KMS-11 (cell line): ENCODE data around the gene HTT.

Source experiments
- H2AFZ ChIP-seq: fragments of 200-600 bp; sonication (generic); 2 replicates; pipeline ENCODE4 v1.6.1; 2016; ENCODE audit warnings: antibody characterized with exemption, mixed run types, low read depth
- H3K27ac ChIP-seq: fragments of 200-600 bp; sonication (generic); 2 replicates; pipeline ENCODE4 v1.6.1; 2016; ENCODE audit warnings: mild to moderate bottlenecking, mixed run types
- H3K27me3 ChIP-seq: fragments of 200-600 bp; sonication (generic); 2 replicates; pipeline ENCODE4 v1.6.1; 2017; ENCODE audit warnings: mild to moderate bottlenecking, low read depth, mixed run types, moderate library complexity; ENCODE audit not compliant: insufficient read depth
- H3K36me3 ChIP-seq: fragments of 200-600 bp; sonication (generic); 2 replicates; pipeline ENCODE4 v1.6.1; 2017; ENCODE audit warnings: mild to moderate bottlenecking, mixed run types; ENCODE audit not compliant: insufficient read depth
- H3K4me1 ChIP-seq: fragments of 200-600 bp; sonication (generic); 2 replicates; pipeline ENCODE4 v1.6.1; 2016; ENCODE audit warnings: mild to moderate bottlenecking, low read depth, mixed run types; ENCODE audit not compliant: poor library complexity, severe bottlenecking
- H3K4me2 ChIP-seq: fragments of 200-600 bp; sonication (generic); 2 replicates; pipeline ENCODE4 v1.7.0; 2016; ENCODE audit warnings: mild to moderate bottlenecking, mixed run types
- H3K4me3 ChIP-seq: fragments of 200-600 bp; sonication (generic); IDR thresholded peaks from 2 replicates; pipeline ENCODE4 v1.6.1; 2017; ENCODE audit warnings: low read depth, low read length, mixed read lengths; ENCODE audit not compliant: insufficient read depth
- H3K79me2 ChIP-seq: fragments of 200-600 bp; sonication (generic); 2 replicates; pipeline ENCODE4 v1.6.1; 2016; ENCODE audit warnings: low read depth, mixed run types; ENCODE audit not compliant: insufficient read depth
- H3K9ac ChIP-seq: fragments of 200-600 bp; sonication (generic); 2 replicates; pipeline ENCODE4 v1.6.1; 2016; ENCODE audit warnings: mild to moderate bottlenecking, mixed run types
- H4K20me1 ChIP-seq: fragments of 200-600 bp; sonication (generic); 2 replicates; pipeline ENCODE4 v1.6.1; 2016; ENCODE audit warnings: mild to moderate bottlenecking, mixed run types; ENCODE audit not compliant: insufficient read depth
- TF ChIP-seq, protein P1 (sequence below): fragments of 200-600 bp; sonication (generic); conservative IDR thresholded peaks from 2 replicates; pipeline ENCODE4 v1.6.1; 2017; ENCODE audit warnings: low read depth, mild to moderate bottlenecking, antibody characterized with exemption, low read length, moderate library complexity, mixed read lengths

Gene HTT

DNA sequence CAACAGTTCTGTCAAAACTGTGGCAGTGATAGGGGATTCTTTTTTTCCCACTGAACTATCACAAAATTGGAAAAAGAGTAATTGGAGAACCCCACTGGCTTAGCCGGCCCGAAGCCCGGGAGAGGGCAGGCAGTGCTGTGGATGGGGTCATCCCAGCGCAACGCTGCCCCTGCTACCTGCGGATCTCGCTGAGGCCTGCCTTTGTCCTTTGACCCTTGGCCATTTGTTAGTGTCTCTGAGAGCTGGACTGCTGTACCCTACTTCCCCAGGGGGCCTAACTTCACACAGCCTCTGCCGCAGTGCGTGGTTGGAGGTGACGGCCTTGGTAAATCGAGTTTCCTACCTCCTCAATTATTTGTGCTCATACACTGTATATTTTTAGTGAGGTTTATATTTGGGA lies 131.5 kb downstream of the HTT start:
- no peaks in the 10 kb centered on the region for H3K27me3 ChIP-seq
- H3K9ac ChIP-seq = no peak overlapping the region
- H3K36me3 ChIP-seq = no peaks in the 10 kb centered on the region
- TF ChIP-seq, protein P1, sequence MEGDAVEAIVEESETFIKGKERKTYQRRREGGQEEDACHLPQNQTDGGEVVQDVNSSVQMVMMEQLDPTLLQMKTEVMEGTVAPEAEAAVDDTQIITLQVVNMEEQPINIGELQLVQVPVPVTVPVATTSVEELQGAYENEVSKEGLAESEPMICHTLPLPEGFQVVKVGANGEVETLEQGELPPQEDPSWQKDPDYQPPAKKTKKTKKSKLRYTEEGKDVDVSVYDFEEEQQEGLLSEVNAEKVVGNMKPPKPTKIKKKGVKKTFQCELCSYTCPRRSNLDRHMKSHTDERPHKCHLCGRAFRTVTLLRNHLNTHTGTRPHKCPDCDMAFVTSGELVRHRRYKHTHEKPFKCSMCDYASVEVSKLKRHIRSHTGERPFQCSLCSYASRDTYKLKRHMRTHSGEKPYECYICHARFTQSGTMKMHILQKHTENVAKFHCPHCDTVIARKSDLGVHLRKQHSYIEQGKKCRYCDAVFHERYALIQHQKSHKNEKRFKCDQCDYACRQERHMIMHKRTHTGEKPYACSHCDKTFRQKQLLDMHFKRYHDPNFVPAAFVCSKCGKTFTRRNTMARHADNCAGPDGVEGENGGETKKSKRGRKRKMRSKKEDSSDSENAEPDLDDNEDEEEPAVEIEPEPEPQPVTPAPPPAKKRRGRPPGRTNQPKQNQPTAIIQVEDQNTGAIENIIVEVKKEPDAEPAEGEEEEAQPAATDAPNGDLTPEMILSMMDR = no peak
- no peak overlapping the region for H3K4me2 ChIP-seq
- H3K79me2 ChIP-seq = no peaks in the 10 kb centered on the region
- no peaks in the 10 kb centered on the region for H4K20me1 ChIP-seq
- H3K4me1 ChIP-seq = no peaks in the 10 kb centered on the region
- no peak overlapping the region for H3K4me3 ChIP-seq
- no peak overlapping the region for H2AFZ ChIP-seq
- no peak overlapping the region for H3K27ac ChIP-seq

DNA sequence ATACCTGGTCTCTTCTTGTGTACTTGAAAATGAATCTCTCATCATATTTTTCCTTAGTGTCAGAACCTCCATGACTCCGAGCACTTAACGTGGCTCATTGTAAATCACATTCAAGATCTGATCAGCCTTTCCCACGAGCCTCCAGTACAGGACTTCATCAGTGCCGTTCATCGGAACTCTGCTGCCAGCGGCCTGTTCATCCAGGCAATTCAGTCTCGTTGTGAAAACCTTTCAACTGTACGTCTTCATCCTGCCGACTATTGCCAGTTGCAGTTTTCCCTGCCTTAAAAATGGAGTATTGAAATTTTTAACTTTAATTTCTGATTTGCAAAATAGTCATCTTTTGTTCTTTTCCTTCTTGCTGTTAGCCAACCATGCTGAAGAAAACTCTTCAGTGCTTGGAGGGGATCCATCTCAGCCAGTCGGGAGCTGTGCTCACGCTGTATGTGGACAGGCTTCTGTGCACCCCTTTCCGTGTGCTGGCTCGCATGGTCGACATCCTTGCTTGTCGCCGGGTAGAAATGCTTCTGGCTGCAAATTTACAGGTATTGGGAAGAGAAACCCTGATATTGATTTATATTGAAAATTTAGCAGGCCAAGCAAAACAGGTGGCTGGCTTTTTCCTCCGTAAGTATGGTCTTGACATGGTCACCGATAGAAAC lies 132.1 kb downstream of the HTT start:
- Histone ChIP-seq H3K9ac (no peak overlapping the region), H3K79me2 (no peaks in the 10 kb centered on the region), H3K36me3 (no peaks in the 10 kb centered on the region), H2AFZ (no peak overlapping the region), H3K27ac (no peak overlapping the region), H3K27me3 (no peaks in the 10 kb centered on the region), H3K4me2 (no peak overlapping the region), H3K4me1 (no peaks in the 10 kb centered on the region), H3K4me3 (no peak overlapping the region), H4K20me1 (no peaks in the 10 kb centered on the region)
- TF ChIP-seq, protein P1 = no peak

DNA sequence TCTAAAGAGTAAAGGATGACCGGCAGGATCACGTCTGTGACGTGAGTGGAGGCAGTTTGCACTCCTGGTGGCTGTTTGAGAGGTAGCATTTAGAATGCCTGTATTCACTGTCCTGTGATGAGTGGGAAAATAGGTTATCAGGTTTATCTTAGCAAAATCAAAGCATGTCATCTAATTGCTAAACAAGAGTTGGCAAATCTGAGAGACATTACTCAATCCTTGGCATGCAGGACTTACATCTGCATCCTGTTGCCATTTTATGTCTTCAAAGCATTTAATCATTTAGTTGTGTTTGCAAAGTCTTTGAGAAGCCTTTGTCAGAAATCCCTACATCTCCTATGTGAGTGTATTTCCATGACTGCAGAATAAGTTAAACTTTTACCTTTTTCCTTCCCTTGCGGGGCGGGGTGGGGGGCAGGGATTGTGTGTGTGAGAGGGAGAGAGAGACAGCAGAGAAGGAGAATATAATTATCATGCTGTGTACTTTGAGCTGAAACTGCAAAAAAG lies 133.1 kb downstream of the HTT start:
- no peak overlapping the region for H3K27ac ChIP-seq
- TF ChIP-seq, protein P1 = no peak
- H2AFZ ChIP-seq = no peak overlapping the region
- H3K4me2 ChIP-seq = no peak overlapping the region
- H4K20me1 ChIP-seq = no peaks in the 10 kb centered on the region
- no peak overlapping the region for H3K9ac ChIP-seq
- no peaks in the 10 kb centered on the region for H3K4me1 ChIP-seq
- H3K4me3 ChIP-seq = no peak overlapping the region
- H3K27me3 ChIP-seq = no peaks in the 10 kb centered on the region
- no peaks in the 10 kb centered on the region for H3K79me2 ChIP-seq
- no peaks in the 10 kb centered on the region for H3K36me3 ChIP-seq

DNA sequence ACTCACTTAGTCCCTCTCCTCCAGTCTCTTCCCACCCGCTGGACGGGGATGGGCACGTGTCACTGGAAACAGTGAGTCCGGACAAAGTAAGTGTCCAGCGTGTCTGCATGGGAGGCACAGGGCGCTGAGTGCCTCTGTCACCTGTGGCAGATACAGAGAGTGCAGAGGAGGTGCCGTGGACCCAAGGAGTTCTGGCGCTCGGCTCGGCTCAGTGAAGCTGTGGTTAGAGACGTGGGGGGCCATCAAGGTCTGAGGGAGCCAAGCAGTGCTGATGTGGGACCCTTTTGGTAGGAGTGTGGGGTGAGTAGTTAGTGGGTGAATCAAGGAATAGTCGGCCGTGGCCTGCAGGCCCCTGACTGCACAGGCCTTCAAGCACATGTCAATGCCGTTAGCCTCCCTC lies 134.3 kb downstream of the HTT start:
- Histone ChIP-seq H3K4me1 (no peaks in the 10 kb centered on the region), H3K9ac (no peak overlapping the region), H2AFZ (no peak overlapping the region), H4K20me1 (no peaks in the 10 kb centered on the region), H3K79me2 (no peaks in the 10 kb centered on the region), H3K36me3 (no peaks in the 10 kb centered on the region), H3K27ac (no peak overlapping the region), H3K4me2 (no peak overlapping the region), H3K27me3 (no peaks in the 10 kb centered on the region), H3K4me3 (no peak overlapping the region)
- TF ChIP-seq, protein P1 = no peak
